ENCODE measurements around the gene MAP3K4.

Gene MAP3K4

GRCh38 chr6:161128680-161129196 is 137.2 kb downstream of the MAP3K4 start:
- TF ChIP-seq, protein P1, sequence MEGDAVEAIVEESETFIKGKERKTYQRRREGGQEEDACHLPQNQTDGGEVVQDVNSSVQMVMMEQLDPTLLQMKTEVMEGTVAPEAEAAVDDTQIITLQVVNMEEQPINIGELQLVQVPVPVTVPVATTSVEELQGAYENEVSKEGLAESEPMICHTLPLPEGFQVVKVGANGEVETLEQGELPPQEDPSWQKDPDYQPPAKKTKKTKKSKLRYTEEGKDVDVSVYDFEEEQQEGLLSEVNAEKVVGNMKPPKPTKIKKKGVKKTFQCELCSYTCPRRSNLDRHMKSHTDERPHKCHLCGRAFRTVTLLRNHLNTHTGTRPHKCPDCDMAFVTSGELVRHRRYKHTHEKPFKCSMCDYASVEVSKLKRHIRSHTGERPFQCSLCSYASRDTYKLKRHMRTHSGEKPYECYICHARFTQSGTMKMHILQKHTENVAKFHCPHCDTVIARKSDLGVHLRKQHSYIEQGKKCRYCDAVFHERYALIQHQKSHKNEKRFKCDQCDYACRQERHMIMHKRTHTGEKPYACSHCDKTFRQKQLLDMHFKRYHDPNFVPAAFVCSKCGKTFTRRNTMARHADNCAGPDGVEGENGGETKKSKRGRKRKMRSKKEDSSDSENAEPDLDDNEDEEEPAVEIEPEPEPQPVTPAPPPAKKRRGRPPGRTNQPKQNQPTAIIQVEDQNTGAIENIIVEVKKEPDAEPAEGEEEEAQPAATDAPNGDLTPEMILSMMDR (IDR thresholded peaks at IDR 0.05; ENCODE audit: low read depth, low read length, missing control alignments): no peak
- in situ Hi-C loops (cut with HindIII; ENCODE audit: low sequenced_read_pairs): loop anchor here (5.0 kb wide), 1 partner anchor 34 kb away; no protein-coding TSS in a partner anchor
- H3K4me3 ChIP-seq (ENCODE audit: low read depth, low read length): no peak overlapping the region
- peak; percentile 33 for DNase-seq (ENCODE audit: low read depth)

DNA sequence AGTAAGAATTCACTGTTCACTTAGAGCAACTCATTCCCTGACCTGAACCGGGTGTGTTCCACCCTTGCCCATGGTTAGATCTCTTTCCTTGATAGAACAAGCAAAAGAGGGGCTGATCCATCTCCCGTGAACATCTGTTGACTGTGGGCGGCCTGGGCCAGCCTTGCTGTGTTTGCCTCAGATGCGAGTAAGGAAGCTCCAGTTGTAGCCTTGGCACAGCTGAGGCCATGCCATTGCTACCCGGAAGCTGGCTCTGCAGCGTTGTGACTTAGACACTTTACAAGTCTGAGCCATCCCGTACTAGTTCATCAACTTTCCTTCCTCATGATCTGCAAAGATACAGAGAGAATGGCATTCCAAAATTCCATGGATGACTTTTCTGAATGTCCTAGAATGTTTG is 139.0 kb downstream of the MAP3K4 start:
- TF ChIP-seq, protein P1 (IDR thresholded peaks at IDR 0.05; ENCODE audit: low read depth, low read length, missing control alignments): no peak
- in situ Hi-C loops (cut with HindIII; ENCODE audit: low sequenced_read_pairs): no loop called here
- H3K4me3 ChIP-seq (ENCODE audit: low read depth, low read length): no peak overlapping the region
- no peak for DNase-seq (ENCODE audit: low read depth)

DNA sequence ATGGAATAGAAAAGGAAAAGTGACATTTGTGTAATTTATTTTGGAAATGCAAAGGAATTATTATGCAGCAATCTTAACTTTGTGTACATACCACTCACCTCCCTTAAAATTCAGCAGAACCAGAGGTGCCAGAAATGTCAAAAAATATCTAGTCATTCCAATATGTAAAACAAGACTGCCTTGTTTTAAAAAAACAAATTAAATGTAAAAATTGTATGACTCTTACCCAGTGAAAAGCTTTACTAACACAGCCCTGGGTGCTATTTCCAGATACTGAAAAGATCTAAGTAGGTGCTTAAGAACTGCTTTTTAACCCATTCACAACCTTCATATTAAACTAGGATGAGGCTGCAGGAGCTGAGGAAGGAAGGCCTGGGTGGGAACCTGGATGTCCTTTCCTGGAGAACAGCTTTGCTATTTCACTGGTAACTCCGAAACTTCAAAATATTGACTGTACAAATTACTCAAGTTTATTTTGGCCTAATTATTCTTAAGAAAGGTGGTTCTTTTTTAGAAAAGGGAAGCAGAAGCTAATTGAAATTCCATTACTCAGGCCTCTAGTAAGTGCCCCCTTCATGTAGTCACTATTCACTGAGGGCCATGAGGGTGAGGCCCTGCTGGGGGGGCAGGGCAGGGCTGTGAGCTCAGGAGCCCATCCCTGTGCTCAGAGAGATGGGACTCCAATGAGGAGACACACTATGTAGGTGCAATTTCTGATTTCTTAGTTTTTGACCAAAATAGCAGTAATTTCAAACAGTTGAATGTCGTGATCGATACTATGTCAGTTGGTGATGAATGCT is 139.6 kb downstream of the MAP3K4 start:
- in situ Hi-C loops (cut with HindIII; ENCODE audit: low sequenced_read_pairs): no loop called here
- TF ChIP-seq, protein P1 (IDR thresholded peaks at IDR 0.05; ENCODE audit: low read depth, low read length, missing control alignments): no peak
- no peak overlapping the region for H3K4me3 ChIP-seq (ENCODE audit: low read depth, low read length)
- DNase-seq (ENCODE audit: low read depth): no peak

- TF ChIP-seq, protein P1 (IDR thresholded peaks at IDR 0.05; ENCODE audit: low read depth, low read length, missing control alignments): no peak
- no peak overlapping the region for H3K4me3 ChIP-seq (ENCODE audit: low read depth, low read length)
- DNase-seq (ENCODE audit: low read depth): no peak
- in situ Hi-C loops (cut with HindIII; ENCODE audit: low sequenced_read_pairs): no loop called here
Measured at GRCh38 chr6:161132384-161132783, 140.8 kb downstream of the MAP3K4 start.

DNA sequence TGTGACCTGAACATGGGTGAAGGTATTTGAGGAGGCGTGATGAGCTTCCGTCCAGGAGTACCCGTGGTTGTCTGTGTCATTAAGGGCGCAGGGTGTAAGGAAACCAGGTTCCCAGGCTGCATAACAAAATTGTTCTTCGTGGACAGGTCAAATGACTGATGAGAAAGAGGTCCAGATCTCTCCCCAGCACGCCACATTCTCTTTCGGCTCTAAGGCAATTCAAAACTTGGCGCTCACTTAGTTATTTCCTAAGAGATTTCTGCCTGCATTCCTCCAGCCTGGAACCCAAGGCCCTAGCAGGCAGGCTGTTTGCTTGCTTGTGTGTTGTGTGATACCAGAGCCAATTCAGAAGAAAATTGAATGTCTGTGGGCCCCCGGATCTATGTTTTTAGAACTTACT is 142.4 kb downstream of the MAP3K4 start:
- H3K4me3 ChIP-seq (ENCODE audit: low read depth, low read length): no peak overlapping the region
- TF ChIP-seq, protein P1 (IDR thresholded peaks at IDR 0.05; ENCODE audit: low read depth, low read length, missing control alignments): no peak
- no peak for DNase-seq (ENCODE audit: low read depth)
- in situ Hi-C loops (cut with HindIII; ENCODE audit: low sequenced_read_pairs): no loop called here

DNA sequence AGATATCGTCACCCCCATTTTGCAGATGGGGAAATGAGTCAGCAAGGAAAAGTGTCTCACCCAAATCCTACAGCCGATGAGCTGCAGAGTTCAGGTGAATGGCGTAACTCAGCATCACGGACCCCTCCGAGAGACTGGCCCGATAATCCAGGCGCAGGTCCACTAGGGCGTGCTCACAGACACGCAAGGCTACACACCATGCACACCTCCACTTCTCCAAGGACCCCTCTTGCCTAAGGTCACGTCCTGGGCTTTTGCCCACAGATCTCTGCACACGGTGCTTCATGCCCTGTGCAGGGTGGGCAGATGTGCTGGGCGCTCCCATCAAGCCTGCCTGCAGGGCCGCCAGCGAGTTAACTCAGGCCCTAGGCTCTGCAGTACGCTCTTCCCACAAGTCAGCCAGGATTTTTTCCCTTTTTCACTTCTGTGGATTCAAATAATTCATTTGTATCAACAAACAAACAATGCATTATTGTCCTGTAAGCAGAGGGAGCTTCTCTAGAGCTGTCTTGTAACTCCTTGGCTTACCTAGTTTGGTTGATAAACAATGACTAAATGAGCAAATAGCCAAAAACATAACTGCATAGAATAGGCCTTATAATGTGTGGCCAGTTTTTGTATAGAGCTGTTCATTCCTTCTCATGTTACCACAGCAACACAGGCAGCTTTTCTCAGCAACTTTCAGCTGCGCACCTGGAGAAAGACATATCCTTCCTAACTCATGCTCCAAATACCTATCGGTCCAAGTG is 143.2 kb downstream of the MAP3K4 start:
- DNase-seq (ENCODE audit: low read depth): no peak
- in situ Hi-C loops (cut with HindIII; ENCODE audit: low sequenced_read_pairs): no loop called here
- H3K4me3 ChIP-seq (ENCODE audit: low read depth, low read length): no peak overlapping the region
- TF ChIP-seq, protein P1 (IDR thresholded peaks at IDR 0.05; ENCODE audit: low read depth, low read length, missing control alignments): no peak

Data from astrocyte of the cerebellum (primary cell).